Nephron progenitor cell (in vitro differentiated cells): ENCODE results near the gene DNAJB1.

Experiments
- DNase-seq: peaks from one replicate; pipeline ENCODE4 v3.0.0; 2021
- H3K27ac Mint-ChIP-seq: 2 replicates; pipeline ENCODE4 v1.8.0; 2021; ENCODE audit warnings: mild to moderate bottlenecking, moderate library complexity, mixed read lengths
- H3K27me3 Mint-ChIP-seq: 2 replicates; pipeline ENCODE4 v1.8.0; 2021; ENCODE audit warnings: mild to moderate bottlenecking, low read depth, mixed read lengths; ENCODE audit not compliant: poor library complexity
- H3K36me3 Mint-ChIP-seq: 2 replicates; pipeline ENCODE4 v1.8.0; 2021; ENCODE audit warnings: low read depth, mixed read lengths
- H3K4me1 Mint-ChIP-seq: 2 replicates; pipeline ENCODE4 v1.8.0; 2021; ENCODE audit warnings: mixed read lengths
- H3K4me3 Mint-ChIP-seq: 2 replicates; pipeline ENCODE4 v1.8.0; 2021; ENCODE audit warnings: mild to moderate bottlenecking, moderate library complexity, mixed read lengths
- H3K9me3 Mint-ChIP-seq: 2 replicates; pipeline ENCODE4 v1.8.0; 2021; ENCODE audit warnings: mild to moderate bottlenecking, moderate library complexity, mixed read lengths
- CTCF ChIP-seq: fragments of 200-600 bp; sonication (generic); IDR thresholded peaks from 2 replicates; pipeline ENCODE4 v1.5.0; 2021; ENCODE audit warnings: antibody characterized with exemption

DNAJB1 gene

GRCh38 chr19:14474827-14475226 lies 43.4 kb downstream of the DNAJB1 start:
- peak overlapping the region; percentile 44 for H3K4me3 Mint-ChIP-seq

GRCh38 chr19:14473978-14474578 lies 44.1 kb downstream of the DNAJB1 start:
- DNase-seq = no peak
- no peaks in the 10 kb centered on the region for H3K9me3 Mint-ChIP-seq
- no peak overlapping the region for H3K27ac Mint-ChIP-seq
- no peak for TF ChIP-seq CTCF
- peaks cover 43% of the 10 kb centered on the region for H3K4me1 Mint-ChIP-seq
- H3K36me3 Mint-ChIP-seq = peaks cover under 1% of the 10 kb centered on the region
- H3K27me3 Mint-ChIP-seq = peaks cover 8% of the 10 kb centered on the region
- no peak overlapping the region for H3K4me3 Mint-ChIP-seq

More at GRCh38 chr19:14474827-14475226, 43.4 kb downstream of the DNAJB1 start:
- H3K27ac Mint-ChIP-seq = no peak overlapping the region
- H3K27me3 Mint-ChIP-seq = peaks cover 5% of the 10 kb centered on the region
- TF ChIP-seq CTCF = no peak
- H3K9me3 Mint-ChIP-seq = no peaks in the 10 kb centered on the region
- no peak for DNase-seq
- H3K4me1 Mint-ChIP-seq = peaks cover 43% of the 10 kb centered on the region
- no peaks in the 10 kb centered on the region for H3K36me3 Mint-ChIP-seq

- peaks cover 43% of the 10 kb centered on the region for H3K4me1 Mint-ChIP-seq
- no peak for TF ChIP-seq CTCF
- H3K27me3 Mint-ChIP-seq = peaks cover 8% of the 10 kb centered on the region
- no peaks in the 10 kb centered on the region for H3K9me3 Mint-ChIP-seq
- no peak overlapping the region for H3K27ac Mint-ChIP-seq
- no peak for DNase-seq
- peaks cover 8% of the 10 kb centered on the region for H3K36me3 Mint-ChIP-seq
- H3K4me3 Mint-ChIP-seq = peak overlapping the region; percentile 36
These were observed 44.9 kb downstream of the DNAJB1 start for GRCh38 chr19:14473073-14473977.

- Mint-ChIP-seq H3K4me3 (peak overlapping the region; percentile 36), H3K27me3 (peaks cover 8% of the 10 kb centered on the region), H3K9me3 (no peaks in the 10 kb centered on the region), H3K27ac (no peak overlapping the region), H3K4me1 (peaks cover 38% of the 10 kb centered on the region), H3K36me3 (peaks cover 15% of the 10 kb centered on the region)
- TF ChIP-seq CTCF = peak; percentile 98
- DNase-seq = peak; percentile 97
These were observed 45.8 kb downstream of the DNAJB1 start for GRCh38 chr19:14472202-14472938.

GRCh38 chr19:14471436-14472187 lies 46.6 kb downstream of the DNAJB1 start:
- Mint-ChIP-seq H3K27me3 (peaks cover 8% of the 10 kb centered on the region), H3K4me3 (no peak overlapping the region), H3K27ac (no peak overlapping the region)

More at GRCh38 chr19:14471436-14472187, 46.6 kb downstream of the DNAJB1 start:
- Mint-ChIP-seq H3K9me3 (no peaks in the 10 kb centered on the region), H3K4me1 (peaks cover 31% of the 10 kb centered on the region), H3K36me3 (peaks cover 15% of the 10 kb centered on the region)
- no peak for TF ChIP-seq CTCF
- no peak for DNase-seq
